Stimulated activated CD8-positive, alpha-beta memory T cell treated with anti-CD3 and anti-CD28 coated beads, Interleukin-15, amount 100 ng/mL, for 24 hours (primary cell): Measurements from ENCODE around the gene FCRL4.
"Not testable (repeated sequence)": the region's sequence is repeated elsewhere in the genome, so short reads cannot be mapped to it uniquely, and the experiment has no call there.

Experiments
- DNase-seq: peaks from one replicate; pipeline ENCODE4 v3.0.0-alpha.2; 2020; ENCODE audit warnings: low read depth

Gene FCRL4

DNA sequence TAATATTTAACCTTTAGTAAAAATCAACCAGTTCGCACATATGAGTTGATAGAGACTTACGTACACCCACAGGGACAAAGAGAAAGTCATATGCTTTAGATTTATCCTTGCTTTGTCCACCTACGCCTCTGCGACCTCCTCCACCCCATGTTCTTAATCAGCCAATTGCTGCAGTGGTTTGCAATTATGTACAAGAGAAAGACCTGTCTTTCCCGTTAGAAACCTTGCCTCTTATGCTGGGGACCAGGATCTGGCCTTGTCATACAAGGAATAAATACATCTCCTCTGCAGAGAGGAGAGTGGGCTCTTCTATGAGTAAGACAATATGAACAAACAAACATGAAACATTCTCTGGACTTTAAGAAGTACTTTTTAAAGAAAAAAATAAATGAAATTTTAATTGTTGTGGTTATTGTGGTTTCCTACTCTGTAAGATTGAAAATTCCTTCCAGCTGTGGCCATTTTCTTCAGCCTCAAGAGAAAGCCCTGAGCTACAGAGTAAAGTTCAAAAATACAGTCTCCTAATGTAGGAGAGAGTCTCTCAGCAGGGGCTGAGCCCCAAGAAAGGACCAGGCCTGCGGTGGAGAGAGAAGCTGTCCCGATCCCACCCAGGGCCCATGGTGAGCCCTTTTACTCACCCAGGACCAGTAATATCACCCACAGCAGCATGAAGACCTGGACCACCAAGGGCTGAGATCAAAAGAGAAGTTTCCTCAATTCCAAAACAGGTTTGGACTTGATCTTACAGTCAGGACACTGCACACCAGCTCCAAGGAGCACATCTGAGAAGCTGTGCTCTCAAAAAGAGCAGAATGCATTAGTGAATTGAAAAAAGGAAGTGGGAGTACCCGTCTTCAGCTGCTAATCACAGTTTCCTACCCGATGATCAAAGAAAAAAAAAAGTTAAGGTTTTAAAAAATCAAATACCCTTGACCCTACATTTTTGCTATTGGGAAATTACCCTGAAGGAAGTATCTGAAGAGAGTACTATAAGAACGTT is 45.9 kb downstream of the FCRL4 start, which contains the start of gene FCRL5:
FCRL5 (minus strand) TSS at position 822 of the 1,000 bp plus-strand sequence; CDS start at position 669, 153 bp downstream.
- no peak for DNase-seq

DNA sequence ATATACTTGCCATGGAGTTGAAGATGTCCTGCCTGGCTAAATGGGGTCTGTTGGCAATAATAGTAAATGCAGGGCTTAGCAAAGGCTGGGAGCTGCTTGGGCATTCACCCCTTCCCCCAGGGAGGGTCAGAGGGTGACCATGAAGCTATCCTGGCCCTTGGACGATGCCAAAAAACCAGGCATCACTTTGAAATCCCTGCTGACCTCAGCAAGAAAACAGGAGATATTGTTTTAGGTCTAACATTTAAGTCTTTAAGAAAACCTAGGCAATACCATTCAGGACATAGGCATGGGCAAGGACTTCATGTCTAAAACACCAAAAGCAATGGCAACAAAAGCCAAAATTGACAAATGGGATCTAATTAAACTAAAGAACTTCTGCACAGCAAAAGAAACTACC is 49.8 kb downstream of the FCRL4 start:
- not testable (repeated sequence) for DNase-seq

DNA sequence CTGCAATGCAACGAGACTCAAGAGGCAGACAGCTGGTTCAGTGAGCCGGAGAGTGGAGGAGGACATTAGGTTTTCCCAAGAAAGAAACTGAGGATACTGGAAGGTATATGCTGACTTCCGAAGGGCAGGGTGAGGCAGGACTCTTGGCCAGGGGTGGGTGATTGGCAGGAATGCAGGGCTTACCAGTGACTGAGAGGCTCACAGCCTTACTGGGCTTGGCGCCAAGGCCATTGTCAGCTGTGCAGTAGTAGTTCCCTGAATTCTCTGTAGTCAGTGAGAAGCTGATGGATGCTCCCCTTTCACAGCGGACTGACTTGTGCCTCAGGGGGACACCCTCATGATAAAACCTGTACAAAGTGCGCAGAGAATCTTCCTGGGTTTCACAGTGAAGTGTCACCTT is 55.2 kb downstream of the FCRL4 start:
- no peak for DNase-seq

DNA sequence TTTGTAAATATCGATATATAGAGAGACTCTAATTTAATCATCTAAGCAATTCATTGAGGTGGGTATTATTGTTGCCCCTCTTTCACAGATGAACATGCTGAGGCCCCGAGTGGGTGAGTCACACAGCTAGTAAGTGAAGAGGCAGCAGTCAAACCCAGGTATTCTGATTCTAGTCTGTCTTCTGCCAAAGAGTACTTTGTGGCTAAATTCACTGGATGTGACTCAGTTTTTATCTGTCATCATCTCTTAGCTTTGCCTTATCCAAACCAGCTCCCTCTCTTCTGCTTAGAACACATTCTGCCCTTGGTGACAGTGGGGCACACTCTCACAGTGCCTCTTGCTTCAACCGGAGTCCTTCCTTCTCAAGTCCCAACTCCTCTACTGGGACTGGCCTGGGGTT is 57.0 kb downstream of the FCRL4 start:
- DNase-seq, result no peak

DNA sequence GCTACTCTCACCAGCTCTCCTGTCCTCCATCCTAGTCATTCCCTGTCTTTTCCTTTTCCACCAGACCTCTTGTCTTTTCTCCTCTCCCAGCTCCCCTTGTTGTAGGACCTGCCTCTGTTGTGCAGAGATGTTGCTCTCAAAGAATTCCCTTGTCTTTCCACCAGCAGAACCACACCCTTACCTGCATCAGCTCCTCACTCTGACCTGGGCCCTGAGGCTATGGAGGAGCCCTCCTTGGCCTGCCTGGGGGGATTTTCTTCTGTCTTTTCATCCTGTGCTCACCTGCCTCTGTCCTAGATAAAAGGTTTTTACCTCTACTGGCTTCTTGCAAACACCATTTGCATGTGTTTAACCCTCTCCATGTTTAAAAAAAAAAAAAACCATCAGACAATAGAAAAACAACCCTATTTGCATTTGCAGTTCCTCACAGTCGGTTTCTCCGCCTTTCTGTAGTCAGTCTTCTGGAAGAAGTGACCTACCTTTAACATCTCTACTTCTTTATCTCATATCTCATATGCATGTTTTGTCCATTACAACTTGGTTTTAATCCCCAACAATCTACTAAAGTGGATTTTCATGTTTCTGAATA is 57.6 kb downstream of the FCRL4 start:
- no peak for DNase-seq

DNA sequence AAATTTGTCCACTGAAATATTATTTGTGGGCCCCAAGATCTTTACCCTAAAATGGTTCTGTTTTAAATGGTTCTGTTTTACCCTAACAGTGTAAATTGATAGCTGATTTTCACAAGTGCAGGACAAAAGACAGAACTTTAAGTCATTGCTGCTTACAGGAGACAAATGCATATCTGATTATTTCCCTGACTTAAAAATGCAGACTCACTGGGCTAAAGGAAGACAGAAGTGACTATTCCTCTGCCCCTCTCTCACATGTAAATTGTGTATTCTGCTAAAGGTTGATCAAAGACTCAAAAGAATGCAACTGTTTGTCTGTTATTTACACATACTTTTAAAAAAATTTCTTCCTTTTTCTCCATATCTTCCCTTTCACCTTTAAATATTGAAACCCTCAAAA is 58.3 kb downstream of the FCRL4 start:
- no peak for DNase-seq

DNA sequence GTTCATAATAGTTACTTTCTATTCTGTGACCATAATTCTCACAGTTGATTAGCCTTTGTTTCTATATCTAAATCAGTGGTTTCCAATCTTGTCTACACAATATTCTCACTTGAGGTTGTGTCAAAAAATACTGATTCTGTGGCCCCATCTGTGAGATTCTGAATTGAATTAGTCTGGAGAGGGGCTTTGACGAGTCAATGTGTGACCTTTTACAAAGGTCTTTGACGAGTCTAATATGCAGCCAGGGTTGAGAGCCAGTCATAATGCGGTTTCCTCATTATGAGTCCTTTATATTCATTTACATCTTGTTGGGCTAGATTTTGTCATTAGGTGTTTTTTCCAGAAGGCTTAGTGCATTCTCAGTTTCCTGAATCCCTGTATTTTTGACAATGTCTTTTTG is 65.3 kb downstream of the FCRL4 start:
- no peak for DNase-seq

DNA sequence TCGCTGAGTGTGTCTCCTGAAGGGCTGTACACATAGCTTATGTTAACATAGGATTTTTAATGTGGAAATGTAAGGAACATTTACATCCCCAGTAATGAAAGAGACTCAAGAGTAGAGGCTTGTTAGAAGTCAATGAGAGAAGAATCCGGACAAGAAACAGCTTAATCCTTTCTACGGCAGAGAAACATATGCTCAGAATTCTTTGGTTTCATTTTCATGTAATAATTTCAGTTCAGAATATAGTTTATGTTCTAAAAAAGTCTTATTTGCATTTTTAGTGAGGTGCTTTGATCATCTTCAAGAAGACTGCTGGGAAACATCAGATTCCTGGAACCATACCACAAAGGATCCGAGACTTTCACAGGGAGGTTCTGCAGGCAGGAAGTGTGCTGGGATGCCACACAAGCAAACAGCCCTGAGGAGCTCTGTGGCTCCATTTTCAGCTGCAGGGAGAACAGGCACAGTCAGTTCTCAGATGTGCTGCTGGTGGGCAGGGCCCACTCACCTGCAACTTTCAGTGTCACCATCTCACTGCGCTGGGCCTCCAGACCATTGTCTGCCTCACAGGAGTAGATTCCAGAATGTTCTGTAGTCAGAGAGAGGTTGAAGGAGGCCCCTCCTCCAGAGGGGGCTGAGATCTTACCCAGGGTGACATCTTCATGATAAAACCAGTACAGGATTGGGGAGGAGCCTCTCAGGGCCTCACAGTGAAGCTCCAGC is 74.0 kb downstream of the FCRL4 start:
- DNase-seq, result no peak
